HepG2 (cell line): ENCODE results near the gene RBBP5. TPM values are rescaled to one million over a fixed set of nuclear protein-coding genes. Genes with fewer than 3 reads are reported as not detected.

Source experiments
- ATAC-seq: fragments of 200-7000 bp; cut with Tn5 transposase; 3 replicates; pipeline ENCODE4 v1.9.1; 2020; ENCODE audit warnings: mild to moderate bottlenecking, moderate library complexity
- BruUV-seq: library from RNA; stranded (reverse); fragments of 400-500 nt; replicated peaks from 2 replicates; lab custom pipeline; 2021; lab: Mats Ljungman, UMichigan
- CTCF ChIA-PET: fragments of 300-600 bp; formaldehyde crosslinking; extraction: SDS; loops from one replicate; lab custom pipeline; 2021; ENCODE audit warnings: low total read pairs, inconsistent platforms, low intra/inter-chr PET ratio; lab: Yijun Ruan, JAX
- POLR2A ChIA-PET: fragments of 350-600 bp; sonication (Branson Sonifier 250); formaldehyde crosslinking; loops from one replicate; lab custom pipeline; 2020; ENCODE audit warnings: antibody characterized with exemption, inconsistent platforms; lab: Yijun Ruan, JAX
- DNase-seq: peaks from one replicate; pipeline ENCODE4 v3.0.0-alpha.2; 2015; ENCODE audit warnings: low spot score
- FAIRE-seq: peaks from 3 replicates; lab custom pipeline; 2011; peaks lifted over from hg19 to GRCh38; lab: Jason Lieb, UNC
- H2AFZ ChIP-seq: one replicate; pipeline ENCODE4 v1.6.1; 2011; ENCODE audit warnings: low read length, inconsistent platforms
- H3K27ac ChIP-seq: fragments of 300-600 bp; 3 replicates; pipeline ENCODE4 v1.8.0; 2011; ENCODE audit warnings: mixed run types, mild to moderate bottlenecking, mixed read lengths, low read length, inconsistent platforms; ENCODE audit not compliant: insufficient read depth; ENCODE audit errors: extremely low read length
- H3K27me3 ChIP-seq, 2 experiments: fragments of 200-600 bp in 1 of 2; 2 replicates in 1 of 2; 3 replicates in 1 of 2; pipeline versions ENCODE4 v1.6.0 to v1.8.0; 2011; ENCODE audit warnings: low read length in 2 of 2, mild to moderate bottlenecking in 2 of 2, moderate library complexity in 2 of 2, inconsistent platforms in 1 of 2; ENCODE audit not compliant: insufficient read depth in 2 of 2, control insufficient read depth in 1 of 2
- H3K36me3 ChIP-seq, 2 experiments: fragments of 200-600 bp in 1 of 2; replicated peaks in 1 of 2; 2 replicates in 1 of 2; 3 replicates in 1 of 2; pipeline versions ENCODE4 v1.5.1 to v1.8.0; 2011; ENCODE audit warnings: low read length in 2 of 2, inconsistent platforms in 1 of 2; ENCODE audit not compliant: insufficient read depth in 2 of 2, control insufficient read depth in 1 of 2
- H3K4me1 ChIP-seq: 2 replicates; pipeline ENCODE4 v1.5.1; 2012; ENCODE audit warnings: low read length, inconsistent platforms; ENCODE audit not compliant: insufficient read depth
- H3K4me2 ChIP-seq: 2 replicates; pipeline ENCODE4 v1.6.0; 2011; ENCODE audit warnings: low read depth, low read length, inconsistent platforms
- H3K4me3 ChIP-seq, 3 experiments: fragments of 200-600 bp in 1 of 3; sonication (generic), shearing (Covaris generic) in 1 of 3; replicated peaks in 1 of 3; 2 replicates each; pipeline ENCODE4 v1.5.1; 2011 to 2016; ENCODE audit warnings: low read length in 3 of 3, inconsistent platforms in 2 of 3, low read depth in 2 of 3, mild to moderate bottlenecking in 2 of 3, control low read depth in 1 of 3, mixed read lengths in 1 of 3; ENCODE audit not compliant: insufficient read depth in 1 of 3
- H3K79me2 ChIP-seq: one replicate; pipeline ENCODE4 v1.6.1; 2011; ENCODE audit warnings: low read length, inconsistent platforms; ENCODE audit not compliant: insufficient read depth
- H3K9ac ChIP-seq: 2 replicates; pipeline ENCODE4 v1.6.0; 2011; ENCODE audit warnings: mild to moderate bottlenecking, low read depth, low read length, inconsistent platforms; ENCODE audit not compliant: insufficient read depth
- H3K9me3 ChIP-seq: 2 replicates; pipeline ENCODE4 v1.5.1; 2012; ENCODE audit warnings: mild to moderate bottlenecking, low read length
- H4K20me1 ChIP-seq: 2 replicates; pipeline ENCODE4 v1.6.0; 2011; ENCODE audit warnings: inconsistent platforms, mild to moderate bottlenecking, low read length, moderate library complexity; ENCODE audit not compliant: insufficient read depth
- ASH2L ChIP-seq: fragments of 300-600, 200-600 bp; sonication (generic); IDR thresholded peaks from 2 replicates; pipeline ENCODE4 v1.7.0; 2017; ENCODE audit warnings: low read depth, mild to moderate bottlenecking, moderate library complexity, mixed read lengths, low read length; ENCODE audit not compliant: insufficient read length
- CCAR2 ChIP-seq: fragments of 200-400 bp; formaldehyde crosslinking; optimal IDR thresholded peaks from 2 replicates; pipeline ENCODE3; 2018; ENCODE audit warnings: low read depth, mild to moderate bottlenecking, low read length, moderate library complexity
- HMGA1 ChIP-seq: sonication (generic); formaldehyde crosslinking; conservative IDR thresholded peaks from 2 replicates; pipeline ENCODE4 v1.4.0; 2020; ENCODE audit warnings: missing genetic modification reagents
- MXD4 ChIP-seq: IDR thresholded peaks from 2 replicates; pipeline ENCODE4 v1.6.1; 2016; ENCODE audit warnings: mild to moderate bottlenecking, missing biosample characterization, missing genetic modification reagents
- NR3C1 ChIP-seq: sonication (generic); formaldehyde crosslinking; IDR thresholded peaks from 2 replicates; pipeline ENCODE4 v1.4.0; 2020; ENCODE audit warnings: missing genetic modification reagents
- PHF21A ChIP-seq: sonication (generic); formaldehyde crosslinking; IDR thresholded peaks from 2 replicates; pipeline ENCODE4 v1.5.0; 2020; ENCODE audit warnings: mild to moderate bottlenecking, missing genetic modification reagents
- RCOR2 ChIP-seq: IDR thresholded peaks from 2 replicates; pipeline ENCODE4 v1.6.1; 2016; ENCODE audit warnings: missing biosample characterization, missing genetic modification reagents
- RELA ChIP-seq: sonication (generic); formaldehyde crosslinking; IDR thresholded peaks from 2 replicates; pipeline ENCODE4 v1.4.0; 2020; ENCODE audit warnings: missing genetic modification reagents
- SP140L ChIP-seq: sonication (generic); formaldehyde crosslinking; IDR thresholded peaks from 2 replicates; pipeline ENCODE4 v1.4.0; 2020; ENCODE audit warnings: missing genetic modification reagents, borderline replicate concordance
- U2AF2 ChIP-seq: fragments of 200-400 bp; formaldehyde crosslinking; IDR thresholded peaks from 2 replicates; pipeline ENCODE4 v1.6.1; 2017; ENCODE audit warnings: low read depth, mild to moderate bottlenecking, low read length
- ZIK1 ChIP-seq: sonication (generic); formaldehyde crosslinking; IDR thresholded peaks from 2 replicates; pipeline ENCODE4 v1.5.0; 2020; ENCODE audit warnings: mild to moderate bottlenecking, low read depth, missing genetic modification reagents, borderline replicate concordance
- ZKSCAN8 ChIP-seq: IDR thresholded peaks from 2 replicates; pipeline ENCODE4 v1.6.1; 2016; ENCODE audit warnings: borderline replicate concordance, missing genetic modification reagents, missing compliant biosample characterization
- ZNF569 ChIP-seq: sonication (generic); formaldehyde crosslinking; IDR thresholded peaks from 2 replicates; pipeline ENCODE4 v1.5.0; 2020; ENCODE audit warnings: mild to moderate bottlenecking, missing genetic modification reagents, moderate library complexity, borderline replicate concordance
- whole genome bisulfite sequencing: methylation state at CpG from one replicate; pipeline ENCODE4 v1.1.6; 2017; ENCODE audit warnings: low lambda C conversion rate; 5-methylcytosine and 5-hydroxymethylcytosine counted together
- in situ Hi-C: cut with HindIII; loops from 2 replicates; pipeline ENCODE4 v1.10.0; 2017; ENCODE audit warnings: low pct_unique_long_range_greater_than_20kb; ENCODE audit not compliant: extremely low pct_ligation_motif_present
- intact Hi-C: fragments of 100-400 bp; cut with micrococcal nuclease; formaldehyde crosslinking; loops from one replicate; pipeline ENCODE4 v1.10.0; 2022; ENCODE audit not compliant: unreplicated experiment
- polyA plus RNA-seq, 8 experiments: library from polyadenylated mRNA; depleted of rRNA in 3 of 8; stranded (reverse) in 7 of 8; unstranded in 1 of 8; fragments of >200 nt; fragmentation: Illumina TruSeq in 4 of 8; extraction: Trizol in 4 of 8; gene quantifications; 2 replicates each; pipeline versions ENCODE4 v1.2.1 to v1.2.3, GENCODE V29; 2011 to 2016; ENCODE audit warnings: low read depth in 4 of 8, missing spikeins in 1 of 8, mixed read lengths in 1 of 8; ENCODE audit not compliant: insufficient read depth in 1 of 8
- total RNA-seq, 5 experiments: library from RNA; depleted of rRNA; stranded (reverse); fragments of >200 nt; fragmentation: Illumina TruSeq; extraction: Trizol; gene quantifications; 2 replicates each; pipeline ENCODE4 v1.2.3, GENCODE V29; 2016; ENCODE audit warnings: low read depth in 1 of 5
- TF ChIP-seq, protein P1 (sequence below): sonication (generic); formaldehyde crosslinking; IDR thresholded peaks from 2 replicates; pipeline ENCODE4; 2020; ENCODE audit warnings: missing genetic modification reagents, mild to moderate bottlenecking, borderline replicate concordance
- TF ChIP-seq, protein P2 (sequence below): sonication (generic); formaldehyde crosslinking; IDR thresholded peaks from 2 replicates; pipeline ENCODE4 v1.4.0; 2020; ENCODE audit warnings: missing genetic modification reagents
- TF ChIP-seq, protein P3 (sequence below): IDR thresholded peaks from 2 replicates; pipeline ENCODE4 v1.6.1; 2016
- TF ChIP-seq, protein P4 (sequence below): sonication (generic); formaldehyde crosslinking; IDR thresholded peaks from 2 replicates; pipeline ENCODE4 v1.4.0; 2020; ENCODE audit warnings: missing genetic modification reagents

The RBBP5 gene
- total and polyA plus RNA-seq, 2 of the 13 experiments (the other 11 are each of a cell fraction or from before 2014, with no cell fraction given) = 6.6 to 17.1 TPM

DNA sequence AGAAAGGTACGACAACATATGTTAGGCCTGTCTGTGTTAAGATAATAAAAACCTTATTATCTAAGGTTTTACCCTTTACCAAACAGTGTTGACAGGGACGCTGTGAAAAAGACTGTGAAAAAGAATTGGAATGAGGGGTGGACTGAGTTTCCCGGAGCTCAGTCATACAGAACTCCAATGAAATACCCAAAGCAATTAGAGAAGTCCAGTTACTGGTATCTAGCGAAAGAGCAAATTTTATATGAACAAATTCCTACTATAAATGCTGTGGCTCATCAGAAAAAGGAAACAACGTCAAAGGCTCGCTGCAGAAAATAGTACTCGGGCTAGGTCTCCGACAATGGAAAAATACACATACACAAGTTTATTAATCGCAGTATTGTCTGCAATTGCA is 708 bp upstream of the RBBP5 start:
- BruUV-seq = TSS peak; percentile 84
- in situ Hi-C loops (no loop called here), intact Hi-C loops (loop anchor here (1.0 to 5.0 kb wide), 4 partner anchors 19 to 195 kb away; partner anchors contain the start of gene DSTYK)
- DNase-seq (no peak), FAIRE-seq (no peak), ATAC-seq (peak; percentile 34)
- H3K36me3 ChIP-seq = peaks cover 0 to 3% of the 10 kb centered on the region in 2 experiments; a peak in 1 of 5 replicates
- peak overlapping the region; percentile 97 for H2AFZ ChIP-seq
- H3K27ac ChIP-seq = peak overlapping the region; percentile 94
- no peaks in the 10 kb centered on the region; a peak in 1 of 5 replicates for H3K27me3 ChIP-seq
- ChIA-PET CTCF (interaction anchor here (0.8 to 1.0 kb wide), 2 partner anchors 18 to 69 kb away, joined by 3 read pairs; no protein-coding TSS in a partner anchor), POLR2A (interaction anchor here (1.6 to 2.6 kb wide), 5 partner anchors 18 to 606 kb away, joined by 4 to 9 read pairs (median 5); partner anchors contain the start of gene MDM4)
- H3K4me2 ChIP-seq = peak overlapping the region; percentile 78
- H3K9me3 ChIP-seq = no peaks in the 10 kb centered on the region
- peaks cover 31% of the 10 kb centered on the region for H3K4me1 ChIP-seq
- H3K4me3 ChIP-seq = peak overlapping the region; percentile 85 to 95 (median 85)
- H3K9ac ChIP-seq = peak overlapping the region; percentile 90
- H4K20me1 ChIP-seq = no peaks in the 10 kb centered on the region
- peaks cover 34% of the 10 kb centered on the region for H3K79me2 ChIP-seq
- WGBS = 2% methylated on average over 9 of the region's 9 CpGs
- TF ChIP-seq, protein P1, sequence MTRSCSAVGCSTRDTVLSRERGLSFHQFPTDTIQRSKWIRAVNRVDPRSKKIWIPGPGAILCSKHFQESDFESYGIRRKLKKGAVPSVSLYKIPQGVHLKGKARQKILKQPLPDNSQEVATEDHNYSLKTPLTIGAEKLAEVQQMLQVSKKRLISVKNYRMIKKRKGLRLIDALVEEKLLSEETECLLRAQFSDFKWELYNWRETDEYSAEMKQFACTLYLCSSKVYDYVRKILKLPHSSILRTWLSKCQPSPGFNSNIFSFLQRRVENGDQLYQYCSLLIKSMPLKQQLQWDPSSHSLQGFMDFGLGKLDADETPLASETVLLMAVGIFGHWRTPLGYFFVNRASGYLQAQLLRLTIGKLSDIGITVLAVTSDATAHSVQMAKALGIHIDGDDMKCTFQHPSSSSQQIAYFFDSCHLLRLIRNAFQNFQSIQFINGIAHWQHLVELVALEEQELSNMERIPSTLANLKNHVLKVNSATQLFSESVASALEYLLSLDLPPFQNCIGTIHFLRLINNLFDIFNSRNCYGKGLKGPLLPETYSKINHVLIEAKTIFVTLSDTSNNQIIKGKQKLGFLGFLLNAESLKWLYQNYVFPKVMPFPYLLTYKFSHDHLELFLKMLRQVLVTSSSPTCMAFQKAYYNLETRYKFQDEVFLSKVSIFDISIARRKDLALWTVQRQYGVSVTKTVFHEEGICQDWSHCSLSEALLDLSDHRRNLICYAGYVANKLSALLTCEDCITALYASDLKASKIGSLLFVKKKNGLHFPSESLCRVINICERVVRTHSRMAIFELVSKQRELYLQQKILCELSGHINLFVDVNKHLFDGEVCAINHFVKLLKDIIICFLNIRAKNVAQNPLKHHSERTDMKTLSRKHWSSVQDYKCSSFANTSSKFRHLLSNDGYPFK (CRISPR knock-in tag) = no peak
- TF ChIP-seq, protein P2, sequence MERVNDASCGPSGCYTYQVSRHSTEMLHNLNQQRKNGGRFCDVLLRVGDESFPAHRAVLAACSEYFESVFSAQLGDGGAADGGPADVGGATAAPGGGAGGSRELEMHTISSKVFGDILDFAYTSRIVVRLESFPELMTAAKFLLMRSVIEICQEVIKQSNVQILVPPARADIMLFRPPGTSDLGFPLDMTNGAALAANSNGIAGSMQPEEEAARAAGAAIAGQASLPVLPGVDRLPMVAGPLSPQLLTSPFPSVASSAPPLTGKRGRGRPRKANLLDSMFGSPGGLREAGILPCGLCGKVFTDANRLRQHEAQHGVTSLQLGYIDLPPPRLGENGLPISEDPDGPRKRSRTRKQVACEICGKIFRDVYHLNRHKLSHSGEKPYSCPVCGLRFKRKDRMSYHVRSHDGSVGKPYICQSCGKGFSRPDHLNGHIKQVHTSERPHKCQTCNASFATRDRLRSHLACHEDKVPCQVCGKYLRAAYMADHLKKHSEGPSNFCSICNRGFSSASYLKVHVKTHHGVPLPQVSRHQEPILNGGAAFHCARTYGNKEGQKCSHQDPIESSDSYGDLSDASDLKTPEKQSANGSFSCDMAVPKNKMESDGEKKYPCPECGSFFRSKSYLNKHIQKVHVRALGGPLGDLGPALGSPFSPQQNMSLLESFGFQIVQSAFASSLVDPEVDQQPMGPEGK (CRISPR knock-in tag) = no peak
- TF ChIP-seq HMGA1 (CRISPR knock-in tag) (no peak), NR3C1 (CRISPR knock-in tag) (no peak), RELA (CRISPR knock-in tag) (no peak), ZNF569 (CRISPR knock-in tag) (no peak), U2AF2 (no peak), ZKSCAN8 (CRISPR knock-in tag) (0 out of 2 replicates have a peak, but pooled peaks have one; percentile 4), PHF21A (0 out of 2 replicates have a peak, but pooled peaks have one; percentile 9), MXD4 (CRISPR knock-in tag) (no peak), ASH2L (no peak), SP140L (CRISPR knock-in tag) (no peak), RCOR2 (0 out of 2 replicates have a peak, but pooled peaks have one; percentile 10), ZIK1 (CRISPR knock-in tag) (no peak), CCAR2 (no peak)
- TF ChIP-seq, protein P3, sequence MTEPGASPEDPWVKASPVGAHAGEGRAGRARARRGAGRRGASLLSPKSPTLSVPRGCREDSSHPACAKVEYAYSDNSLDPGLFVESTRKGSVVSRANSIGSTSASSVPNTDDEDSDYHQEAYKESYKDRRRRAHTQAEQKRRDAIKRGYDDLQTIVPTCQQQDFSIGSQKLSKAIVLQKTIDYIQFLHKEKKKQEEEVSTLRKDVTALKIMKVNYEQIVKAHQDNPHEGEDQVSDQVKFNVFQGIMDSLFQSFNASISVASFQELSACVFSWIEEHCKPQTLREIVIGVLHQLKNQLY (CRISPR knock-in tag) = no peak
- TF ChIP-seq, protein P4, sequence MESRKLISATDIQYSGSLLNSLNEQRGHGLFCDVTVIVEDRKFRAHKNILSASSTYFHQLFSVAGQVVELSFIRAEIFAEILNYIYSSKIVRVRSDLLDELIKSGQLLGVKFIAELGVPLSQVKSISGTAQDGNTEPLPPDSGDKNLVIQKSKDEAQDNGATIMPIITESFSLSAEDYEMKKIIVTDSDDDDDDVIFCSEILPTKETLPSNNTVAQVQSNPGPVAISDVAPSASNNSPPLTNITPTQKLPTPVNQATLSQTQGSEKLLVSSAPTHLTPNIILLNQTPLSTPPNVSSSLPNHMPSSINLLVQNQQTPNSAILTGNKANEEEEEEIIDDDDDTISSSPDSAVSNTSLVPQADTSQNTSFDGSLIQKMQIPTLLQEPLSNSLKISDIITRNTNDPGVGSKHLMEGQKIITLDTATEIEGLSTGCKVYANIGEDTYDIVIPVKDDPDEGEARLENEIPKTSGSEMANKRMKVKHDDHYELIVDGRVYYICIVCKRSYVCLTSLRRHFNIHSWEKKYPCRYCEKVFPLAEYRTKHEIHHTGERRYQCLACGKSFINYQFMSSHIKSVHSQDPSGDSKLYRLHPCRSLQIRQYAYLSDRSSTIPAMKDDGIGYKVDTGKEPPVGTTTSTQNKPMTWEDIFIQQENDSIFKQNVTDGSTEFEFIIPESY (CRISPR knock-in tag) = no peak
